ENCODE measurements around the gene TRIP6. TPM values are rescaled to one million over a fixed set of nuclear protein-coding genes. Genes with fewer than 3 reads are reported as not detected.
A peak's percentile ranks its signal among the peaks of the same experiment; 100 is the strongest.

Gene TRIP6
- total RNA-seq, 1 experiment from 2014 or later, result 140 TPM

DNA sequence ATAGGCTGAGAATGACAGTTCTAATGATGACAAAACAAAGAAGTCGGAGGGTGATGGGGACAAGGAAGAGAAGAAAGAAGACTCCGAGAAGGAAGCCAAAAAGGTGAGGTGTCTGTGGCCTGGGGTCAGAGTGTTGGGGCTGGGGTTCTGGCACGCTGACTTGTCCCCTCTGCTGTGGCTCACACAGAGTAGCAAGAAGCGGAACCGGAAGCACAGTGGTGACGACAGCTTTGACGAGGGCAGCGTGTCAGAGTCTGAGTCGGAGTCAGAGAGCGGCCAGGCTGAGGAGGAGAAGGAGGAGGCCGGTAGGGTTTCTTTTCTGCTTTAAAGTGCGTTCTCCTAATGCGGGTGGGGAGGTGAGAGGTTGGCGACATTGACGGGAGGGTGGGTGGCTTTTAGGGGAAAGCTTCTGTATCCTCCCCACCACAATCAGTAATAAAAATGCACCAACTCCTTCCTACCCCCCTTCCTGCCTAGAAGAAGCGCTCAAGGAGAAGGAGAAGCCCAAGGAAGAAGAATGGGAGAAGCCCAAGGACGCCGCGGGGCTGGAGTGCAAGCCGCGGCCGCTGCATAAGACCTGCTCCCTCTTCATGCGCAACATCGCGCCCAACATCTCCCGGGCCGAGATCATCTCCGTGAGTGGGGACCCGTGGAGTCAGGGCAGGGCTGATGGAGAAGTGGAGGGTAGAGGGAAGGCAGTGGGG lies 17.7 kb downstream of the TRIP6 start:
- no peak for ATAC-seq
- Mint-ChIP-seq H3K27ac (peak overlapping the region; percentile 74), H3K9me3 (no peaks in the 10 kb centered on the region), H3K4me3 (no peak overlapping the region), H3K36me3 (peaks cover 81% of the 10 kb centered on the region), H3K4me1 (peaks cover 31% of the 10 kb centered on the region), H3K27me3 (ENCODE audit: low read depth) (no peaks in the 10 kb centered on the region)
- ChIA-PET CTCF (no interaction called here), POLR2A (no interaction called here)
- TF ChIP-seq TP53 (CRISPR knock-in tag; IDR thresholded peaks at IDR 0.05) (no peak), ZNF263 (CRISPR knock-in tag; IDR thresholded peaks at IDR 0.05; ENCODE audit: low read depth) (no peak), FOXP4 (CRISPR knock-in tag; IDR thresholded peaks at IDR 0.05) (no peak)
- DNase-seq (ENCODE audit: low spot score), result no peak

- Mint-ChIP-seq H3K4me3 (no peak overlapping the region), H3K4me1 (peaks cover 31% of the 10 kb centered on the region), H3K27me3 (ENCODE audit: low read depth) (no peaks in the 10 kb centered on the region), H3K36me3 (peaks cover 76% of the 10 kb centered on the region), H3K9me3 (no peaks in the 10 kb centered on the region), H3K27ac (peak overlapping the region; percentile 31; the same call in 1 of the 2 replicates)
- DNase-seq (ENCODE audit: low spot score) (no peak), ATAC-seq (no peak)
- POLR2A ChIA-PET, result interaction anchor here (0.6 to 6.2 kb wide), 2 partner anchors 11 to 348 kb away, joined by 3 to 71 read pairs; partner anchors contain the start of gene SRRT
- CTCF ChIA-PET, result interaction anchor here (1.0 kb wide), 1 partner anchor 58 kb away, joined by 5 read pairs; no protein-coding TSS in a partner anchor
- no peak for TF ChIP-seq ELF4 (CRISPR knock-in tag; IDR thresholded peaks at IDR 0.05; ENCODE audit: low read depth)
- no peak for TF ChIP-seq STAT6 (CRISPR knock-in tag; conservative IDR thresholded peaks at IDR 0.05; ENCODE audit: low read depth)
- no peak for TF ChIP-seq GTF2I (CRISPR knock-in tag; conservative IDR thresholded peaks at IDR 0.05)
- TF ChIP-seq, protein P1, sequence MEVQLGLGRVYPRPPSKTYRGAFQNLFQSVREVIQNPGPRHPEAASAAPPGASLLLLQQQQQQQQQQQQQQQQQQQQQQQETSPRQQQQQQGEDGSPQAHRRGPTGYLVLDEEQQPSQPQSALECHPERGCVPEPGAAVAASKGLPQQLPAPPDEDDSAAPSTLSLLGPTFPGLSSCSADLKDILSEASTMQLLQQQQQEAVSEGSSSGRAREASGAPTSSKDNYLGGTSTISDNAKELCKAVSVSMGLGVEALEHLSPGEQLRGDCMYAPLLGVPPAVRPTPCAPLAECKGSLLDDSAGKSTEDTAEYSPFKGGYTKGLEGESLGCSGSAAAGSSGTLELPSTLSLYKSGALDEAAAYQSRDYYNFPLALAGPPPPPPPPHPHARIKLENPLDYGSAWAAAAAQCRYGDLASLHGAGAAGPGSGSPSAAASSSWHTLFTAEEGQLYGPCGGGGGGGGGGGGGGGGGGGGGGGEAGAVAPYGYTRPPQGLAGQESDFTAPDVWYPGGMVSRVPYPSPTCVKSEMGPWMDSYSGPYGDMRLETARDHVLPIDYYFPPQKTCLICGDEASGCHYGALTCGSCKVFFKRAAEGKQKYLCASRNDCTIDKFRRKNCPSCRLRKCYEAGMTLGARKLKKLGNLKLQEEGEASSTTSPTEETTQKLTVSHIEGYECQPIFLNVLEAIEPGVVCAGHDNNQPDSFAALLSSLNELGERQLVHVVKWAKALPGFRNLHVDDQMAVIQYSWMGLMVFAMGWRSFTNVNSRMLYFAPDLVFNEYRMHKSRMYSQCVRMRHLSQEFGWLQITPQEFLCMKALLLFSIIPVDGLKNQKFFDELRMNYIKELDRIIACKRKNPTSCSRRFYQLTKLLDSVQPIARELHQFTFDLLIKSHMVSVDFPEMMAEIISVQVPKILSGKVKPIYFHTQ (CRISPR knock-in tag; IDR thresholded peaks at IDR 0.05), result no peak
- TF ChIP-seq ZNF671 (CRISPR knock-in tag; IDR thresholded peaks at IDR 0.05), result no peak
- no peak for TF ChIP-seq NFE2L1 (CRISPR knock-in tag; IDR thresholded peaks at IDR 0.05)
- no peak for TF ChIP-seq PRDM15 (CRISPR knock-in tag; IDR thresholded peaks at IDR 0.05)
- no peak for TF ChIP-seq E2F5 (CRISPR knock-in tag; IDR thresholded peaks at IDR 0.05)
- TF ChIP-seq MYBL2 (CRISPR knock-in tag; IDR thresholded peaks at IDR 0.05), result no peak
- no peak for TF ChIP-seq ZNF512 (CRISPR knock-in tag; IDR thresholded peaks at IDR 0.05; ENCODE audit: borderline replicate concordance)
- no peak for TF ChIP-seq NFYB (CRISPR knock-in tag; conservative IDR thresholded peaks at IDR 0.05; ENCODE audit: low read depth)
- TF ChIP-seq NR3C1 (CRISPR knock-in tag; conservative IDR thresholded peaks at IDR 0.05; ENCODE audit: low read depth), result no peak
- TF ChIP-seq NR1H2 (CRISPR knock-in tag; IDR thresholded peaks at IDR 0.05), result no peak
- TF ChIP-seq TEAD4 (CRISPR knock-in tag; IDR thresholded peaks at IDR 0.05), result no peak
These were observed 18.4 kb downstream of the TRIP6 start for GRCh38 chr7:100885440-100886141.
